Omental fat pad (tissue), 4 donors: ENCODE measurements around the gene RPP30. TPM values are rescaled to one million over a fixed set of nuclear protein-coding genes. Genes with fewer than 3 reads are reported as not detected.

Experiments used
- ATAC-seq: fragments of 150-250 bp; one replicate; pipeline ENCODE4 v1.9.1; 2016; ENCODE audit warnings: mild to moderate bottlenecking, moderate library complexity; ENCODE audit not compliant: low FRiP score
- DNase-seq: peaks from one replicate; pipeline ENCODE4 v3.0.0-alpha.2; 2019; ENCODE audit warnings: low spot score
- total RNA-seq, 4 donors: library from RNA; depleted of rRNA; stranded (reverse); fragments of >200 nt; gene quantifications; one replicate each; pipeline ENCODE4 v1.1.0, GENCODE V29; 2016
- TF ChIP-seq, protein P1 (sequence below), 3 donors: fragments of 450-650 bp; IDR thresholded peaks; one replicate each; pipeline ENCODE4 v1.5.1; 2016 to 2017; ENCODE audit warnings: antibody characterized with exemption in 3 of 3, mild to moderate bottlenecking in 3 of 3, moderate library complexity in 2 of 3

Gene RPP30
- total RNA-seq, 4 donors from 2014 or later: 23.1 to 29.9 (median 26.6) TPM

GRCh38 chr10:90923111-90923731 is 51.4 kb downstream of the RPP30 start:
- ATAC-seq (no peak), DNase-seq (no peak)
- TF ChIP-seq, protein P1, sequence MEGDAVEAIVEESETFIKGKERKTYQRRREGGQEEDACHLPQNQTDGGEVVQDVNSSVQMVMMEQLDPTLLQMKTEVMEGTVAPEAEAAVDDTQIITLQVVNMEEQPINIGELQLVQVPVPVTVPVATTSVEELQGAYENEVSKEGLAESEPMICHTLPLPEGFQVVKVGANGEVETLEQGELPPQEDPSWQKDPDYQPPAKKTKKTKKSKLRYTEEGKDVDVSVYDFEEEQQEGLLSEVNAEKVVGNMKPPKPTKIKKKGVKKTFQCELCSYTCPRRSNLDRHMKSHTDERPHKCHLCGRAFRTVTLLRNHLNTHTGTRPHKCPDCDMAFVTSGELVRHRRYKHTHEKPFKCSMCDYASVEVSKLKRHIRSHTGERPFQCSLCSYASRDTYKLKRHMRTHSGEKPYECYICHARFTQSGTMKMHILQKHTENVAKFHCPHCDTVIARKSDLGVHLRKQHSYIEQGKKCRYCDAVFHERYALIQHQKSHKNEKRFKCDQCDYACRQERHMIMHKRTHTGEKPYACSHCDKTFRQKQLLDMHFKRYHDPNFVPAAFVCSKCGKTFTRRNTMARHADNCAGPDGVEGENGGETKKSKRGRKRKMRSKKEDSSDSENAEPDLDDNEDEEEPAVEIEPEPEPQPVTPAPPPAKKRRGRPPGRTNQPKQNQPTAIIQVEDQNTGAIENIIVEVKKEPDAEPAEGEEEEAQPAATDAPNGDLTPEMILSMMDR (IDR thresholded peaks at IDR 0.05): no peak

DNA sequence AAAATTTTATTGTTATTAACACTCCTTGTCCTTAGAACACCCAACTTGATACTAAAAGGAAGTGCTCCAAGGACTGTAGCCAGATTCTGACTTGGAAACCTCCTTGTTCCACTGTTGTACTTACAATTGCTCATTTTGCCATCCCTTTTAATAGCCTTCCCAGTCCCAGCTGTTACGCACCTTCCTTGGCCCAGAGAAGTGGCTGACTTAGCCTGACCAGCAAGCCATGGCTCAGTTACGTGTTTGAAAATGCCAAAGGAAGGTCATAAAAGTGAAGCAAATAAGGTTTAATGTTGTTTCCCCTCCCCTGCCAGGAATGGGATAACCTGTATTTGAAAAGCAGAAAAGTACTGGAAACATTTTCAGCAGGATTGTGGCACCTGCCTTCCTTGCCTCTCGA is 52.8 kb downstream of the RPP30 start:
- TF ChIP-seq, protein P1 (IDR thresholded peaks at IDR 0.05): no peak
- ATAC-seq (no peak), DNase-seq (no peak)

- ATAC-seq (no peak), DNase-seq (no peak)
- TF ChIP-seq, protein P1 (IDR thresholded peaks at IDR 0.05): no peak
These were observed 53.6 kb downstream of the RPP30 start for GRCh38 chr10:90925079-90926029.

- TF ChIP-seq, protein P1 (IDR thresholded peaks at IDR 0.05): no peak
- no peak for DNase-seq
- ATAC-seq: no peak
These were observed 55.5 kb downstream of the RPP30 start for GRCh38 chr10:90927293-90927692.

DNA sequence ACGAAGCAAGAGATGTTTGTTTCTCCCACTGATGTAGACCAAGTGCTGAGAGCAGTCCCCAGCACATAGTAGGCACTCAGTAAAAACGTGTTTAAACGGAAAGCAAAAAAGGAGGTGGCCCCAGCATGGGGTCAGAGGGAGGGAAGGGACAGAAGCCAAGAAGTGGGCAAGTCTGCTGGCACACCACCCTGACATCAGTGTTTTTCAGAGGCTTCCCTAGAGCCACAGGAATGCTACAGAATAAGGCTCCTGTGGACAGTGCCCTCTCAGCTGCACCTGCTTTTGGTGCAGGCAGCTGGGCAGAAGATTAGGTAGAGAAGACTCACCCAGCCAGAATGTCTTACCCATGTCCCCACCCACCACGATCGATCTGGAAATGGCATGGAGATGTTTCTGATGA is 57.4 kb downstream of the RPP30 start:
- DNase-seq (no peak), ATAC-seq (no peak)
- TF ChIP-seq, protein P1 (IDR thresholded peaks at IDR 0.05): no peak

DNA sequence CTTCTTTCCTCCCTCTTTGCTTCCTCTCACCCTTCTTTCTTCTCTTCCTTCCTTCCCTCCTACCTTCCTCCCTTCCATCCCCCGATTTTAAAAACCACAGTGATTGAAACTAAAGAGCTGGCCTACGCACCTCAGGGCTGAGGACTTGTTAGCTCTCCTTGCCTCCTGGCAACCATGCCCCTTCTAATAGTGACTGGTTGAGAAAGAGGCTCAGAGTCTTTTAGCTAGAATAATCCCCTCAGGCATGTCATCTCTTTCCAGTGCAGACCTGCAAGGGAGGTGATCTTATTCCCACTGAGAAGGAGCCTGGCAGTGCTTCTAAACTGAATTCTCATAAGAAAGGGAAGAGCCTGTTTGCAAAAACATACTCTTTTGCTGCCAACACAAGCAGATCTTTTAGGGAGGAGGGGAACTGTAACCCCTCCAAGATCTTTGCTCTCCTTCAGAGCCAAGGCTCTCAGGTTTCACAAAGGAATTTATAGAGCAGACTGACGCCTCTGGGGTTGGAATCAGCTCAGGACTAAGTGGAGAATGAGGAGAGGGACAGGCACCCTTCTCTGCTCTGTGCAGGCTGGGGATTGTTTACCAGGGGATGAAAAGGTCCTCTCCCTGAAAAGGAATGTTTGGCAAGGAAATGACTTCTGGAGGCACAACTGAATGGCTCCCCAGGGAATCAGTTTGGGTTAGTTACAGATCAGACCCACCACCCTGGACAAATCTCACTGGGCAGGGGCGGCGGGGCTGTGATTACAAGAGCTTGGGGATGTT is 58.5 kb downstream of the RPP30 start:
- TF ChIP-seq, protein P1 (IDR thresholded peaks at IDR 0.05): no peak
- DNase-seq (no peak), ATAC-seq (peak; percentile 53)
